Measurements from ENCODE around the gene EDARADD.

- TF ChIP-seq CTCF (IDR thresholded peaks at IDR 0.05) (no peak), POLR2A (IDR thresholded peaks at IDR 0.05) (no peak), POLR2AphosphoS5 (IDR thresholded peaks at IDR 0.05) (no peak)
Measured at GRCh38 chr1:236429715-236430274, 35.7 kb downstream of the EDARADD start.

Measured in gastroesophageal sphincter (tissue), 3 donors.